GM19240 (cell line): ENCODE measurements around the gene PRKCD.
A peak's percentile ranks its signal among the peaks of the same experiment; 100 is the strongest.

Source experiments
- DNase-seq: peaks from one replicate; pipeline ENCODE4 v3.0.0; 2011; ENCODE audit warnings: low spot score; ENCODE audit not compliant: insufficient read length

PRKCD gene

GRCh38 chr3:53160660-53161449 lies at the start of gene PRKCD:
TSS of gene PRKCD (plus strand) at chr3:53161209. CDS start at chr3:53178423, 17,214 bp downstream.
- peak; percentile 89 for DNase-seq

GRCh38 chr3:53111822-53112221 lies 49.2 kb upstream of the PRKCD start:
- DNase-seq, result no peak

GRCh38 chr3:53113293-53114010 lies 47.6 kb upstream of the PRKCD start:
- no peak for DNase-seq

- DNase-seq, result peak; percentile 88
Measured at GRCh38 chr3:53114011-53114400, 47.0 kb upstream of the PRKCD start.

GRCh38 chr3:53114412-53115074 lies 46.5 kb upstream of the PRKCD start:
- DNase-seq, result no peak

GRCh38 chr3:53116956-53117355 lies 44.1 kb upstream of the PRKCD start:
- DNase-seq, result no peak

- no peak for DNase-seq
Measured at GRCh38 chr3:53120336-53120735, 40.7 kb upstream of the PRKCD start.

GRCh38 chr3:53122255-53122932 lies 38.6 kb upstream of the PRKCD start:
- DNase-seq, result no peak

GRCh38 chr3:53122933-53123305 lies 38.1 kb upstream of the PRKCD start:
- DNase-seq, result no peak

- no peak for DNase-seq
Measured at GRCh38 chr3:53123510-53123909, 37.5 kb upstream of the PRKCD start.

- DNase-seq, result no peak
Measured at GRCh38 chr3:53123953-53124352, 37.1 kb upstream of the PRKCD start.

- no peak for DNase-seq
Measured at GRCh38 chr3:53126601-53127000, 34.4 kb upstream of the PRKCD start.

- DNase-seq, result no peak
Measured at GRCh38 chr3:53129344-53129743, 31.7 kb upstream of the PRKCD start.

GRCh38 chr3:53130179-53131061 lies 30.6 kb upstream of the PRKCD start, which contains the start of gene RFT1:
TSS of gene RFT1 (minus strand) at chr3:53130435. CDS start at chr3:53130400, 35 bp downstream.
- DNase-seq, result peak; percentile 91

- no peak for DNase-seq
Measured at GRCh38 chr3:53131096-53131495, 29.9 kb upstream of the PRKCD start.

- no peak for DNase-seq
Measured at GRCh38 chr3:53132347-53132746, 28.7 kb upstream of the PRKCD start.

GRCh38 chr3:53134631-53135232 lies 26.3 kb upstream of the PRKCD start:
- peak; percentile 74 for DNase-seq

- no peak for DNase-seq
Measured at GRCh38 chr3:53137221-53137620, 23.8 kb upstream of the PRKCD start.

GRCh38 chr3:53137835-53138446 lies 23.1 kb upstream of the PRKCD start:
- DNase-seq, result no peak
